Ureter (tissue), 1 donor: ENCODE measurements around the gene IDE. TPM values are rescaled to one million over a fixed set of nuclear protein-coding genes. Genes with fewer than 3 reads are reported as not detected.
A peak's percentile ranks its signal among the peaks of the same experiment; 100 is the strongest.
"Not testable (repeated sequence)": the region's sequence is repeated elsewhere in the genome, so short reads cannot be mapped to it uniquely, and the experiment has no call there.

ENCODE experiments used
- DNase-seq: peaks from one replicate; pipeline ENCODE4 v3.0.0-alpha.2; 2020; ENCODE audit warnings: low spot score
- total RNA-seq: library from RNA; stranded (reverse); gene quantifications from one replicate; pipeline ENCODE4 v1.2.4, GENCODE V29; 2023
- donor health status: DM: yes; HTN: yes; CAD: no.

IDE gene
- total RNA-seq = 55.2 TPM

DNA sequence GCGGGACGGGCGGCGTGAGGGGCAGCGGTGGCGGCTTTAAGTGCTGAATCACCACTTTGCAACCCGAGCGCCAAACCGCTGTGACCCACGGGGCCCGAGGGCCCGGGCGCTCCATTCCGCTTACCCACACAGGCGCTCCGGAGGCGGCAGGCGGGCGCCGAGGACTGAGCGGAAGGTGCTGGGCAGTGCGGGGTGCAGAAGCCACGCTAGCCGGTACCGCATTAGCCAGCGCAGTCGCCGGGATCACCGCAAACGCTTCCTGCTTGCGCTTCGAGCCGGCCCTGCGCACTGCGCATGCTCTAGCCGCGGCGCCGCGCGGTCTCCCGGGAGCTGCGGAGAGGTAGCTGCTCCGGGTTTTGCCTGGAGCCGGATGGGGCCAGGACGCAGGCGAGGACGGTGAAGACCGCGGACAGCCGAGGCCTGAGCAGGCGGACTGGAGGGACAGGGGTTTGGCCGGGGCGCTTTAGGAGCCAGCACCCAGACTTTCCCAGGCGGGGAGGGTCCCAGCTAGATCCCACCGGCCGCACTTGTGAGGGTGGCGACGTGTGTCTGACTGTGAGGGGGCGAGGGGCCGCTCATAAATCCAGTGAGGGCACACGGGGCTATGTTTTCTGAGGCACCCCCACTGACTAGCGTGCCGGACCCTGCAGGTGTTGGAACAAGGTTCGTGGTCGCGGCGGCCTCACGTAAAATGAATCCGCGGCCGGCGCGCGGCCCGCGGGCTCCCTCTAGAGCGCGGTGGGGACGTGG lies at the start of gene IDE:
Gene IDE (minus strand): TSS at position 296 of the 750 bp plus-strand sequence. CDS start 74 bp downstream, at position 222.
- peak; percentile 87 for DNase-seq

DNA sequence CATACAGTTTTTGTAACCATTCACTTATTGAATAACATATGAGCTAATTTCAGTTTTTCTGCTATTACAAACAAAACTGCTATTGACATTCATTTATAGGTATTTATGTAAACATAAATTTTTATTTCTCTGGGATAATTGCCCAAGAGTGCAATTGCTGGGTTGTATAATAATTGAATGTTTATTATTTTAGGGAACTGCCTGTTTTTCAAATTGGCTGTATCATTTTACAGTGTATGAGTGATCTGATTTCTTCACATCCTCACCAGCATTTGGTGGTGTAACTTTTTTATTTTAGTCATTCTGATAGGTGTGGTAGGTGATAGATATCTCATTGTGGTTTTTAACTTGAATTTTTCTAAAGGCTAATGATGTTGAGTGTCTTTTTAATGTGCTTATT lies 45.5 kb upstream of the IDE start:
- DNase-seq = no peak

DNA sequence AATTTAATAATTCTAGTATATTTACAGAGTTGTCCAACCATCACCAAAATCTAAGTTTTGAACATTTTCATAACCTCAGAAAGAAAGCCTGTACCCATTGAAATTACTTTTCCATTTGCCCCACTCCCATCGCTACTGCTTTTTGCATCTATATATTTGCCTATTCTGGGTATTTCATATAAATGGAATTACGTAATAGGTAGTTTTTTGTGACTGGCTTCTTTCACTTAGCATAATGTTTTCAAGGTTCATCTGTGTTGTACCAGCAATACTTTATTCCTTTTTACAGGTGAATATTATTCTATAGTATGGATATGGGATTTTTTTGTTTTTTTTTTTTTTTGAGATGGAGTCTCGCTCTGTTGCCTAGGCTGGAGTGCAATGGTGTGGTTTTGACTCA lies 41.6 kb upstream of the IDE start:
- no peak for DNase-seq

DNA sequence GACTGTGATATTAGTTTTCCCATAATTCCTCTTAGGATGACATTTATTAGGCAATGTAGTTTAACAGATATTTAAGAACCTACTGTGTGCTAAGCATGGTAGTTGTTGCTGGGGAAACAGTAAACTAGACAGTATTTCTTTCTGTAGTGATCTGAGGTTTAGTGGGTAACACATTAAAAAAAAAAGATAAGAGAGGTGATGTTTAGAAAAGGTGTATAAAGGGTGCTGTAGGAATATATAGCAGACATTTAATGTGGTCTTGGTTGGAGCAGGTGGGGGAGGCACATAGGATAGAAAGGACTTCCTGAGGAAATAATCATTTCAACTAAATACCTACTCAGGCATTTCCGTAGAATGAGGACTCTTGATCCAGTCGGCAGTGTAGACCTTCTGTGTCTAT lies 30.9 kb upstream of the IDE start:
- no peak for DNase-seq

DNA sequence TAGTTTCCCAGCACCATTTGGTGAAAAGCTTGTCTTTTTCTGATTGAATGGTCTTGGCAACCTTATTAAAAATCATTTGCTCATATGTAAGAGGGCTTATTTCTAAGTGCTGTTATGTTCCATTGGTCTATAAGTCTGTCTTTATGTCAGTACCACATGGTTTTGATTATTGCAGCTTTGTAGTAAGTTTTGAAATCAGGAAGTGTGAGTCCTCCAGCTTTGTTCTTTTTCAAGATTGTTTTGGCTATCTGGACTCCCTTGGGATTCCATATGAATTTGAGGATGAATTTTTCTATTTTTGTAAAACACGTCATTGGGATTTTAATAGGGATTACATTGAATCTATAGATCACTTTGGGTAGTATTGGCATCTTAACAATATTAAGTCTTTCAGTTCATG lies 24.4 kb upstream of the IDE start:
- no peak for DNase-seq

DNA sequence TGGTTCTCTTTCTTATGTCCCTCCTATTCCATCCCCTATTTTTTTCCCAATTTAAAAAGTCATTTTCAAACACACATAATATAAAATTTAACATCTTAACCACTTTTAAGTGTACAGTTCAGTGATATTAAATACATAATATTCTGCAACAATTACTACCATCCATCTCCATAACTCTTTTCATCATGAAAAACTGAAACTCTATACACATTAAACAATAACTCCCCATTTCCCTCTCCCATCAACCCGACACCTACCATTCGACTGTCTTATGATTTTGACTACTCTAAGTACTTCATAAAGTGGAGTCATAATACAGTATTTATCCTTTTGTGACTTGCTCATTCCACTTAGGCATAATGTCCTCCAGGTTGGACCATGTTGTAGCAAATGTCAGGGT lies 21.6 kb upstream of the IDE start:
- no peak for DNase-seq

DNA sequence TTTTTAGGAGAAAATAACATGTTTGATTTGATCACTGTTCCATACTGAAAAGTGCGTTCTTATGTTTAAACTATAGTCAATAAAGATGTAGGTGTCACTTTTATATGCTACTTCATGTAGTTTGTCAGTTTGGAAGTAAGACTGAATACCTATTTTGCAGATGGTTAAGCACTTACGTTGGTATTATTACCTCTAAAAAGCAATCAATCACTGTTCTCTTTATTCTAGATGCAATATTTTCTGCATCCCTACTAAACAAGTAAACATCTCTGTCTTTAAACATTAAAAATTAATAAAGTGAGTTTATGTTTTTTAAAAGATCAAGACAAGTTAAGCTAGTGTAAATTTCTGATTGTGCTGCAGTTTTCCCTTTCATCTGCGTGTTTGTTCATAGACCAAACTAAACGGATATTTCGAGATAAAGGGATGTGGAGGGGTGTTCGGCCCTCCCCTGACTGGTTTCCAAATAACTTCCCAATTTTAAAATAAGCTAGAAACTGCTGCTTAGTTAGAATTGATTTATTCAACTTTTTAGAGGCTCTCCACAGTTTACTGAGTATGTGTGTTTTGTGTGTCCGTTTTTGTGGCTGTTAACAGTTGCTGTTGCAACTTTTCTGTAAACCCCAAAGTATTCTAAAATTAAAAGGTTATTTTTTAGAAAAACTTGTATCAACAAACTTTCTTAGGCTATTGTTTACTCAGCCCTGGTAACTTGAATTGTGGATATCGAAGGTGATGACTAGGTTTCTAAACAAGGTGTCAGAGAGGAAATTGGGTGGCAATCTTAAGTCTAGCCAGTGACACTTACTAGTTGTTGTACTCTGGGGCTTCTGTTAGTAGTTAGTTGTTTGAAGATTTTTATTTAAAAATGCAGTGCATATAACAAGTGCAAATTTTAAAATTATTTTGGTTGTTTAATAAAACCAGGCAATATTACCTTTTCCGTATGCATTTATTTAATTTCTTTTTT lies 20.0 kb upstream of the IDE start:
- no peak for DNase-seq

DNA sequence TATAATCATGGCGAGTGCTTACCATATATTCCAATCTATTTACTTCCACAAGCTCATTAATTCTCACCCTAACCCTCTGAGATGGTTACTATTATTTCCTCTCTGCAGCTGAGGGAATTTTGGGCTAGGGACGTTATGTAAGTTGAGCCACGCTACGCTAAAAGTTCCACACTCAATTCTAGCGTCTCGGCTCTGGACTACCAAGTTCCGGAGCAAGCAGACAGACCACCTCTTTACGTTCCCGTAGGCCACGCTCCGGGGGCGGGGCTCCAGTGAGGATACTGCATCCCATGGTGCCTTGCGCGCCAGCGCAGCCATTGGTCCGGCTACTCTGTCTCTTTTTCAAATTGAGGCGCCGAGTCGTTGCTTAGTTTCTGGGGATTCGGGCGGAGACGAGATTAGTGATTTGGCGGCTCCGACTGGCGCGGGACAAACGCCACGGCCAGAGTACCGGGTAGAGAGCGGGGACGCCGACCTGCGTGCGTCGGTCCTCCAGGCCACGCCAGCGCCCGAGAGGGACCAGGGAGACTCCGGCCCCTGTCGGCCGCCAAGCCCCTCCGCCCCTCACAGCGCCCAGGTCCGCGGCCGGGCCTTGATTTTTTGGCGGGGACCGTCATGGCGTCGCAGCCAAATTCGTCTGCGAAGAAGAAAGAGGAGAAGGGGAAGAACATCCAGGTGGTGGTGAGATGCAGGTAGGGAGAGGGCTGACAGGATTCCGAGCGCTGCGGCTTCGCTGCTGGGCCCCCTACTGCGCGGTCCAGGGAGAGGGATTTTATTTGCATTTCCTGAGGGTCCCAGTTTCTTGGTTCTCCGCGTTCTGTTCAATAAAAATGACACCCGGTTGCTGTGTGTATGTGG lies 19.1 kb upstream of the IDE start, which contains the start of gene KIF11:
Gene KIF11 (plus strand): TSS at position 370 of the 858 bp plus-strand sequence. CDS start 246 bp downstream, at position 616.
- peak; percentile 98 for DNase-seq

DNA sequence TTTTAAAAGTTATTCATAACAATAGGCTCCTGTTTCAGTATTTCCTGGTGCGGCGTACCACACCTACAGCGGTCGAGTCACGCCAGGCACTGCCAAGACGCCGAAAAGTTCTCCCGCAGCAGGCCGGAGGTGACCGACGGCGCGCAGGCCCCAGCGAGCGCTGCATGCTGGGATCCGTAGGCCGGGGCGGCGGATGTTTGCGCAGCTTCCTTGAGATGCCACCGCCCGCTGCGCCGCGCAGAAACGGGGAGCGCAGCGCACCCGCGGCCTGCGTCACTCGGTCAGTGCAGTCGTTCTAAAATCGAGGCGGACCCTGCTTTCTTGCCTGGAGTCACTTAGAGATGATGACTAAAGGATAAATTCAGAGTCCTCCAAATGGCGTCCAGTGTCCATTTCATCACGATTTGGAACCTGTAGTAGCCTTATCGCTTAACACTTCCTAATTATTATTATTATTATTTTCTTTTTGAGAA lies 17.7 kb upstream of the IDE start:
- DNase-seq = peak; percentile 94

DNA sequence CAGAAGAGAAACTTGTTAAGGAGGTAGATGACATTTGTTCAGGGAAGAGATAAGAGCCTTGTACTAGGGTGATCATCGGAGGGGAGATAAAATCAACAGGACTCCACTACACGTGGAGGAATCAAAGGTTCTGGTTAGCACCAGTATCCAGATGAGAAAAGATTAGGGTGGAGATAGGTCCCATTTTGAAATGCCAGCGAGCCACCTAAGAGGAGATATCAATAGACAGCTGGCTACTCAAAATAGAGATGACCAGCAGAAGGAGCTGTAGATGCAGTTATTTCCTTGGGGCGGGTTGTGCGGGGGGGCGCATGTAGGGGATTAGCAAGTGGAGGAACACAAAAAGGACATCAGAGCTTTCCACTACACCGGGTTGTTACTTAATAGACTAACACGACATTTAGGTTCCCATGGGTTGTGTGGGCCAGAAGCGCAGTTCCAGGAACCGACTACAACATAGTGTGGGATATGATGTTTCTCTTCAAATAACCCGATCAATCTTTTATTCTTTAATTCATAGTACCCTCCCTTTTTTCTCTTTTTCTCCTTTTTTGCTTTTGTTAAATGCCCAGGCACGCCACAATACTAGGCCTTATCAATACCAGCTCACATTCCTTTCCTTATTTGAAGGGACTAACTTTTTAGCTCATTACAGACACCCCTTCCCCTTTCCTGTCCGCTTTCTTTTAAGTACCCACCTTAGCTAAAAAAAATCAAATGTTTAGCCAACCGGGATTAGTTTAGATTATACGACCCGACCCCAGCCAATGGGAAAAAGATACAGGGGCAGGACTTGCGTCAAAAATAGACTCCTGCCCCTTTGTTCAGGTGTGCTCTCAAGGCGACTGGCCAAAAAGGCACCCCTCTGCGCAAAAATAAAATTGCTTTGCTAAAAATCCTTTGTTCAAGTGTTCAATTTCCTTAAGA lies 17.0 kb upstream of the IDE start:
- no peak for DNase-seq

DNA sequence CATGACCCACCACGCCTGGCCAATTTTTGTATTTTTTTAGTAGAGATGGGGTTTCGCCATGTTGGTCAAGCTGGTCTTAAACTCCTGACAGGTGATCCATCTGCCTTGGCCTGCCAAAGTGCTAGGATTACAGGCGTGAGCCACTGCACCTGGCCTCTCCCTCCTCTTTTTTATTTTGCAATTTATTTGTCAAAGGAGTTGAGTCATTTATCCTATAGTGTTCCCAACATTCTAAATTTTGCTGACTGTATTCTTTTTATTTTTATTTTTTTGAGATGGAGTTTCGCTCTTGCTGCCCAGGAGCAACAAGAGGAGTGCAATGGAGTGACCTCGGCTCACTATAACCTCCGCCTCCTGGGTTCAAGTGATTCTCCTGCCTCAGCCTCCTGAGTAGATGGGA lies 8.5 kb upstream of the IDE start:
- DNase-seq = not testable (repeated sequence)

DNA sequence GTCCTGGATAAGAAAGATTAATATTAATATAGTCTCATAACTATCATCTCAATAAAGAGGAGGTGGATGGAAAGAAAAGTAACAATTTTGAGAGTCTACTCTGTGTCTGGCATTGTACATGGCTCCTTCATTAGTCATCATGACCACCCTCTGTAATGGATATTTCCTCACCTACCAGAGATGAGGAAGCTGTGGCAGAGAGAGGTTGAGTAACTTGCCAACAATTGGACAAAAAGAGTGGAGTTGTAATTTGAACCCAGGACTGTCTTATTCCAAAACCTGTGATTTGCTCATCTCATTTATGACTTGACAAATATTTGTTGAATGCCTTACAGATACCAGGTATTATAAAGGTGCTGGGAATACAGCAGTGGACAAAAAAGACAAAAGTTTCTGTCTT lies 2.1 kb upstream of the IDE start:
- no peak for DNase-seq

DNA sequence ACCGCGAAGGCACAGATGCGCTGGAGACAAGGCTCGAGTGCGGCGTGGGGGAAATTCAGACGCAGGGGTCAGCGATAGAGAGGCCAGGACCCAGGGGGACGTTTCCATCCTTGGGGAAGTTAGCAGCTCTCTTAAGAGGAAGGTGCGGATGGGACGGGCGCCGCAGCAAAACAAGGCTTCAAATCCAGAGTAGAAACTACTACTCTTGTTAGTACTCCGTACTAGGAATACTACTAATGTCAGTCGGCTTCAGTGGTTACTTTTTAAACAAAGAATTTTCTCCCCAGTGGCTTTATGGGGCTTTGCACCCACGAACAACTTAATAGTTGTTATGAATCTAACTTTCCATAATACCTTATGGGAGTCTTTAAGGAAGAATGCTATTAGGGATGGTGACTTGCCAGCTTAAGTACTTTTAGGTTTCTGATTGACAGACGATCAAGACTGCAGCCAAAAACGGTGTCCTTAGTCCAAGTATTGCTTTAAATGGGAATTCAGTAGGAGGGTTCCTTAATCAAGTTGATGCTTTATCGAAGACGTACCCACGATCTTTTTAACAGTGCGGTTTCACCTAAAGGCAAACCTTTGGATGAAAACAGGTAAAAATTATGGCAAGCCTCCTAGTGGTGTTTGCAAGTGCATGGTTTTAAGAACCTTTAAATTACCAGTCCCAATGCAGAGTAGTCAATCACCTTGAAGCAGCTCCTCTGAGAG lies 812 bp upstream of the IDE start:
- no peak for DNase-seq

DNA sequence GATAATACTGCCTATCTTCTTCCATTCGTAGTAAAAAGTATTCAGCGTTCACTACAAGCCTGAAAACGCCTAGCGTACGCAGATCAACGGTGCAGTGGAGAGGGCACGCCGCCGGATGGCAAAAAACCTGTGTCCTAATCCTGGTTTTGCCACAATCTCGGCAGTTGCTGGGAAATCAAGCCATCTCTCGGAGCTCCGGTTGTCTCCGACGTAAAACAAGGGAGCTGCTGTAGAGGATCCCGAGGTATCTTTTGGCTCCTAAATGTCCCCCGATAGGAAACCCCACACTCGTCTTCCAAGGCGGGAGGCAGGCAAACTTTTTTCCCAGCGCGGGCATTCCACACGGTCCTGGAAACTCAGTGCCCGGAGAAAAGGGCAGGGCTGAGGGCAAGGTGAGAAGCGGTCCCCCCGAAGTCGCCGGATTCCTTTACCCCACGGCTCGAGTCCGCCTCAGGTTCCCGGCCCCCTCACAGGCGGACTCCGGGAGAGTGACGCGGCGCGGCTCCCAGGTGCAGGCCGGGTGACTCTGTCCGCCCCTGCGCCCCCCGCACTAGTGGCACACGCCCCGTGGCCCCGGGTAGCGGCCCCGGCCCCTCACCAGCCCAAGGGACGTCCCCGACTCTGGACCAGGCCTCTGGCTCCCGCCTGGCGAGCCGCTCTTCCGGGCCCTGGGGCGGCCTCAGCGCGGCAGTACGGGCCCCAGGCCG lies 649 bp downstream of the IDE start:
- no peak for DNase-seq

DNA sequence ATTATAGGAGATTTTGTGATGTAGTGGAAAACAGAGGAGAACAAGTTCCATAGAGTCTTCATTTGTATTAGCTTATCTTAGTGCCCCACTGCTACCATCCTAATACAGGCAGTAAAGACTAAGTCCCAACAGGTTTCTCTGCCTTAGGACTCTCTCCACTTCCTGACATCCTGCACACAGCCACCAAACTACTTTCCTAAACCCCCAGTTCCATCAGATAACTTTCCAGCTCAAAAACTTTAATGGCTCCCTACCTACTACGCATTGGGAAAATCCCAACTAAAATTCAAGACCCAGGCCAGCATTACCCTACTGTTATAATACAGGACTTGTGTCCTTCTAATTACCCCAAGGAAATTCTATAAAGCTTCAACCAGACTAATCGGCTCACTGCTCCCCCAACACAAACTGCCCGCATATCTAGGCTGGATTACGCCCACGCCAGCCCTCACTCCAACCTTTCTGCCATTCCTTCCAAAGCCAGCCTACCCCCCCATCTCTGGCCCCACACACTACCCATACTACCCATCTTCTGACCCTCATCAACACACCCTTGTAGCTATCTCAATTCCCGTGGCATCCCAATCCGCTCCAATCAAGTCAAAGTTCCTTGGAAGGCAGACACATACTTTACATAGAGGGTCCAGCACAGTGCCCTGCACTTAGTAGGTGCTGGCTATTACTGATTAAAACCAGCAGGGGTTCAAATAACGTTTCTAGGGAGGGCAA lies 1.4 kb downstream of the IDE start:
- no peak for DNase-seq

DNA sequence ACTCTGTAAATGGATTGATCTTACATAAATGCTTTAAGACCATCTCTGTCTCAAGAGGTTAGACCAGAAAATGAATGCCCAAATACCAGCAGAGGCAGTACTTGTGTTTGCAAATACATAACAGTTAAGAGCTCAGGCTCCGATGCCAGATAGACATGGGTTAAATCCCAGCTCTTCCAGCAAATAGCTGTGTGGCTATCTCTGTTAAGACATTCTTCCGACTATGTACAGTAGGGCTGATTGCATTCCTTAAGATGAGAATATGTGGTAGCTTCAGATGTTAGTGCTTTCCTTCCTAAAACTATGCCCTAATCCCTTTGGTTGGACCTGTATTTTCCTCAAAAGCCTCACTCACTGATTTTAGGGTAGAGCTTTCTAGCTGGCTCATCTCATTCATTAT lies 2.2 kb downstream of the IDE start:
- no peak for DNase-seq

DNA sequence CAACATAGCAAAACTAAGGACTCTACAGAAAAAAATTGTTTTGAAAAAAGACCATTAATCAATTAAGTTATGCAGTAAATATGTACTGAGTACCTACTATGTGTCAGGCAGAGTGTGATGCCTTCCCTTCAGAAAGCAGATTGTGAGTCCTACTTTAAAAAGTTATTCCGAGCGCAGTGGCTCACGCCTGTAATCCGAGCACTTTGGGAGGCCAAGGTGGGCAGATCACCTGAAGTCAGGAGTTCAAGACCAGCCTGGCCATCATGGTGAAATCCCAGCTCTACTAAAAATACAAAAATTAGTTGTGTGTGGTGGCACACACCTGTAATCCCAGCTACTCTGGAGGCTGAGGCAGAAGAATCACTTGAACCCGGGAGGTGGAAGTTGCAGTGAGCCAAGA lies 4.2 kb downstream of the IDE start:
- not testable (repeated sequence) for DNase-seq

DNA sequence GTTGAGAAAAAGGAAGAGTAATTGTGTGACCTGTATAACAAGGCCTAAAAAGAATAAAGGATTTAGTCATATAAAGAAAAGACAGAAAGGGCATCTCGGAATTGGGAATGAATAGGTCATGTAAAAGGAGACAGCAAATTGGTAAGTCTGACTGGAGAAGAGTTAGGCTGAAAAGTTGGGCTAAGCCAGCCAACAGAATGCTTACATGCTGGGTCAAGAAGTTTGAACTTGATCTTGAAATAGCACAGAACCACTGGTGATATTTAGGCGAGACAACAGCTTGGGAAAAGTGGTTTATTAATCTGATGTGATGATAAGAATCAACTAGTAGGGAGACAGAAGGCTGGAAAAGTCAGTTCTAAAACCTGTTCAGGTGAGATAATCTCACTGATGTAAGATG lies 4.8 kb downstream of the IDE start:
- DNase-seq = no peak
